ENCODE measurements around the gene KRTAP4-12.
"Not testable (repeated sequence)": the region's sequence is repeated elsewhere in the genome, so short reads cannot be mapped to it uniquely, and the experiment has no call there.

The KRTAP4-12 gene

GRCh38 chr17:41125064-41125463 is 1.1 kb upstream of the KRTAP4-12 start:
- DNase-seq, result no peak

GRCh38 chr17:41123292-41123990 is 541 bp downstream of the KRTAP4-12 start:
- peak in 1 of 5 experiments; percentile 3 for DNase-seq

DNA sequence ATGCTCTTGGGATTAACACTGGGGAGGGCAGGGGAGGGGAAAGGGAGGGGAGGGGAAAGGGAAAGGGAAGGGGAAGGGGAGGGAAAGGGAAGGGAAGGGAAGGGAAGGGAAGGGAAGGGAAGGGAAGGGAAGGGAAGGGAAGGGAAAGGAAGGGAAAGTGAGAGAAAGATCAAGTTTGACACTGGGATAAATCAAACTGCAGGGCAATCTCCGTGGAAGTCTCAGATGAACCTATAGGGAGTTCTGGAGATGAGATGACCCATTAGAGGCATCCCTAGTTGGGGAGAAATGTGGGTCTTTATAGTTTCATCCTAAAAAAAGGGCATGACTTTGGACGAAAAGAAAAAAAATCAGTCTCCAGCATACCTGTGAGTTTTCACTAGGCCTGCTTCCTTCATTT is 2.2 kb downstream of the KRTAP4-12 start:
- DNase-seq, result no peak

- DNase-seq, result peak in 1 of 5 experiments; percentile 27
Observed at GRCh38 chr17:41119696-41120690, 4.0 kb downstream of the KRTAP4-12 start.

DNA sequence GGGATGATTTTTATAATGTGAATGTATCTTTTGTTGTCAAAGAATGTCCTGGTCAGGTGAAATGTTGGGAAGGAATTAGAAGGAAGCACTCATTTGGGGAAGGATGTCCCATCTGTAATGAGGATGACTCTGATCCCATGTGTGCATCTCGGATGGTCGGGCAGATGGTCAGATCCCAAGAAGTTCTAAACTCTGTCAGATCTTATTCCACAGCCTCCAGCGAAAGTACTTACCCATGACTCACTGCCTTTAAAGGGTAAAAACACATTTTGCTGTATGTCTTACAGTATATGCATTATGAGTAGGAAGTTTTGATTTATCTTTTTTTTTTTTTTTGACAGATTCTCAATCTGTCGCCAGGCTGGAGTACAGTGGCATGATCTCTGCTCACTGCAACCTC is 5.3 kb downstream of the KRTAP4-12 start:
- no peak for DNase-seq

- not testable (repeated sequence) for DNase-seq
Observed at GRCh38 chr17:41117846-41118386, 6.1 kb downstream of the KRTAP4-12 start, which contains the start of gene KRTAP4-11. KRTAP4-11 (minus strand) TSS chr17:41118373; CDS start chr17:41118315, 58 bp downstream.

- DNase-seq, result no peak
Observed at GRCh38 chr17:41116297-41116696, 7.7 kb downstream of the KRTAP4-12 start.

GRCh38 chr17:41111151-41111885 is 12.7 kb downstream of the KRTAP4-12 start:
- DNase-seq, result no peak

DNA sequence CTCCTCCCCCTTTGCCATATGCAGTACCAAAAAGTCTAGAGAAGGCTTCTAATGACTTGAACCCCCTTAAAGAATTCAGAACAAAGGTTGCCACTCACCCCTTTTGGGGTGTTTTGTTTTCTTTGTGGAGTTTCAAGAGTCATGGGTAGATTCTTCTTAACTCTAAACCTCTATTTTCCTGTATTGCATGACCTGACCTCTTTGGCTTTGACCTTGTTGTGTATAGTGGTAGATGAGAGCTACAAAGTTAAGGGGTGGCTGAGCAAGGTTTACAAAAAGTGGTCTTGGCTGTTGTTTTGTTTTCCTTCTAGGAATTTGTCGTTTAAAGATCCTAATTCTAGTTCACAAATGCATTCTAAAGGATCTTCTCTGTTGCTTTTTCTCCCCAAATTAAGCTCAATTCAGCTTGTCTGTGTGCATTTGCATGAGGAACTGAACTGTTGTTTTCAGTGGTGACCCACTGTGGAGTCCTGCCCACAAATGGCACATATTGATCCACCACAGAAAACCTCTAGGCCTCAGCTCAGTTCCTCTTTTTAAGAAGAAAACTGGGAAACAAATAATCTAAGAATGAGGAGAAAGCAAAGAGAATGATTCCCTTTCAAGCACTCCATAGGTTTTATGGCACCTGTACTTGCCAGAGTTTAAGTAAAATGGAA is 15.1 kb downstream of the KRTAP4-12 start:
- DNase-seq, result not testable (repeated sequence)

GRCh38 chr17:41107941-41108450 is 16.0 kb downstream of the KRTAP4-12 start:
- DNase-seq, result no peak

DNA sequence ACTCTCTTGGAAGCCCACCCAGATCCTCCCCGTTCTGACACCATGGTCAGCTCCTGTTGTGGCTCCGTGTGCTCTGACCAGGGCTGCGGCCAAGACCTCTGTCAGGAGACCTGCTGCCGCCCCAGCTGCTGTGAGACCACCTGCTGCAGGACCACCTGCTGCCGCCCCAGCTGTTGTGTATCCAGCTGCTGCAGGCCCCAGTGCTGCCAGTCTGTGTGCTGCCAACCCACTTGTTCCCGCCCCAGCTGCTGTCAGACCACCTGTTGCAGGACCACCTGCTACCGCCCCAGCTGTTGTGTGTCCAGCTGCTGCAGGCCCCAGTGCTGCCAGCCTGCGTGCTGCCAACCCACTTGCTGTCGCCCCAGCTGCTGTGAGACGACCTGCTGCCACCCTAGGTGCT is 18.6 kb downstream of the KRTAP4-12 start, which contains the start of gene KRTAP4-9:
TSS of gene KRTAP4-9 (plus strand) at position 43 of the 400 bp plus-strand sequence. CDS start at position 43, 0 bp downstream.
- DNase-seq, result not testable (repeated sequence)

DNA sequence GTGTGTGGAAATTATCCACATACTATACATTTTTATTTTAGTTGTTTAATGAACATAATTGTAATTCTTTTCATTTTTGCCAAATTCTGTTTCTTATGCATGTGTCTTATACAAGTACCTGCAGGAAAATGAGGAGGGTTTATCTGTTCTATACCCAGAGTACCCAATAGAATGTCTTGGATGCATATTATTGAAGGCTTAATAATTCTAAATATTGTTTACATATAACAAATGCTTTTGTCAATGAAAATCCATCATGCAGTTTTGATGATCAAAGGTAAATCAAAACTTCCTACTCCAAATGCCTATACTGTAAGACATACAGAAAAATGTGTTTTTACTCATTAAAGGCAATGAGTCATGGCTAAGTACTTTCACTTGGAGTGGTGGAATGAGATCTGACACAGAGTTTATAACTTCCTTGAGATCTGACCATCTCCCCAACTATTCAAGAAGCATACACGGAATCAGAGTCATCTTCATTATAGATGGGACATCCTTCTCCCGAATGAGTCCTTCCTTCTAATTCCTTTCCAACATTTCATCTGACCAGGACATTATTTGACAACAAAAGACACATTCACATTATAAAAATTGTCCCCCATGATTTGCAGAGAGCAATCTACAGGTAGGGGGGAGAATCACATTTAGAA is 19.5 kb downstream of the KRTAP4-12 start:
- DNase-seq, result not testable (repeated sequence)

GRCh38 chr17:41103896-41104295 is 20.1 kb downstream of the KRTAP4-12 start:
- DNase-seq, result no peak

DNA sequence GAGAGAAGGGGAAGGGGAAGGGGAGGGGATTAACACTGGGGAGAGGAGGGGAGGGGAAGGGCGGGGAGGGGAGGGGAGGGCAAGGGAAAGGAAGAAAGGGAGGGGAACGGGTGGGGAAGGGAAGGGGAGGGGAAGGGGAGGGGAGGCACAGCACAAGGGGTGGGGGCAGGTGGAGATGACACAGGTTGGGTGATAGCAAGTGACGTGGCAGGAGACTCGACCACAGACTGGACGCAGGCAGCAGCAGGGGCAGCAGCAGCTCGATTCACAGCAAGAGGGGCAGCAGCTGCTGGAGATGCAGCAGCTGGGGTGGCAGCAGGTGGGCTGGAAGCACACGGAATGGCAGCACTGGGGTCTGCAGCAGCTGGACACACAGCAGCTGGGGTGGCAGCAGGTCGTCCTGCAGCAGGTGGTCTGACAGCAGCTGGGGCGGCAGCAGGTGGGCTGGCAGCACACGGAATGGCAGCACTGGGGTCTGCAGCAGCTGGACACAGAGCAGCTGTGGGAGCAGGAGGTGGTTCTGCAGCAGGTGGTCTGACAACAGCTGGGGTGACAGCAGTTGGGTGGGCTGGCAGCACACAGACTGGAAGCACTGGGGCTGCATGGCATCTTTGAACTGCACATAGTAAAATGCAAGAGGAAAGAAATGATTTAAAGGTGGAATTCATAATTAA is 22.3 kb downstream of the KRTAP4-12 start, which contains the start of gene KRTAP4-16:
TSS of gene KRTAP4-16 (minus strand) at position 624 of the 674 bp plus-strand sequence. CDS start at position 624, 0 bp downstream.
- DNase-seq, result no peak

DNA sequence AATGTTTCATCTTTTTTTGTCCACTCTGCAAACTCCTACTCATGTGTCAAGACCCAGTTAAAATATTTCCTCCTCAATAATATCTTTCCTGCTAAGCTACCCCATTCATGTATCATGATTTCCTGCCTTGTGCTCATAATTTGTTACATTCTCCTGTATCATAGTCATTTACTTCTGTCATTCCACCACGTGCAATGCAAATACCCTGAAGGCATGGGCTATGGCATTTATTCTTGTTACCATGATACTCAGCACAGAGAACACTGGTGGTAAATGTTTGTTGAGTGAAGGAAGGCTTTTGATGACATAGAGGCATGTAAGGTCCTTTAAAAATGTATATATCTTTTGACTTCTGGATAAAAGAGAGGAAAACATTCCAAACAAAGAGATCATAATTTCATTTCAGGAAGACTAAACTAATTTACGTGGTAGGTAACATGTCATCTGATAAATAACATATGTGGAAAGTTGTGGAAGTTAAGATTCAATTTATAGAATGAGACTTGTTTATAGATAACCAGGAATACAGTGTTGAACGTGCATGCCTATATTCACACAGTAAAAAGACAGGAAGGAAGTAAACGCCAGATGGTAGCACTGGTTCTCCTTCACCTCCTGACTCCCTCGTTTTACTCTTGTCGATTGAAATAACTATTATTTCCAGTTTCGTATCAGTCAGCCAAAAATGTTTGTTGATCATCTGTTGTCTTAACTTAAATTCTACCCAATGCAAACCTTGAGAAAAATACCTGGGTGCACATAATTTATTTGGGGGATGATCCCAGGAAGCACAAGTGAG is 24.1 kb downstream of the KRTAP4-12 start:
- not testable (repeated sequence) for DNase-seq

DNA sequence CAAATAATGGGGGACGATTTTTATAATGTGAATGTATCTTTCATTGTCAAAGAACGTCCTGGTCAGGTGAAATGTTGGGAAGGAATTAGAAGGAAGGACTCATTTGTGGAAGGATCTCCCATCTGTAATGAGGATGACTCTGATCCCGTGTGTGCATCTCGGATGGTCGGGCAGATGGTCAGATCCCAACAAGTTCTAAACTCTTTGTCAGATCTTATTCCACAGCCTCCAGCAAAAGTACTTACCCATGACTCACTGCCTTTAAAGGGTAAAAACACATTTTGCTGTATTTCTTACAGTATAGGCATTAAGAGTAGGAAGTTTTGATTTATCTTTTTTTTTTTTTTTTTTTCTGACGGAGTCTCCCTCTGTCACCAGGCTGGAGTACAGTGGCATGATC is 25.5 kb downstream of the KRTAP4-12 start:
- no peak for DNase-seq

DNA sequence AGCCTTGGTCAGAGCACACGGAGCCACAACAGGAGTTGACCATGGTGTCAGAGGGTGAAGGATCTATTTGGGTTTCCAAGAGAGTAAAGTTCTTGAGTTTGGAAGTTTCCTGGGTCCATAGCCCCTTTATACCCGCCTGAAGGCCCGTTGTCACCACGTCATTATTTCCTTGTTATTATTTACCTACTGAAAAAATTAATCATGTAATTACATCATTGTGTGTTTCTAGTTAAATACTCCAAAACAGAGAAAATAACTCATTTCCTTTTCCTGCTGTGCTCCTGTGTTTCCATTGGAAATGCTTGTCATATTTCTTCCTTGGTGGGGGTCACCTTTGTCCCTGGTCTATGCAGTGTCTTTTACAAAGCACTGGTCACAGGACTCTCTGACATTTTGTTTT is 25.9 kb downstream of the KRTAP4-12 start, which contains the start of gene KRTAP4-8:
TSS of gene KRTAP4-8 (minus strand) at position 101 of the 400 bp plus-strand sequence. CDS start at position 43, 58 bp downstream.
- no peak for DNase-seq

GRCh38 chr17:41096055-41096454 is 27.9 kb downstream of the KRTAP4-12 start:
- no peak for DNase-seq

DNA sequence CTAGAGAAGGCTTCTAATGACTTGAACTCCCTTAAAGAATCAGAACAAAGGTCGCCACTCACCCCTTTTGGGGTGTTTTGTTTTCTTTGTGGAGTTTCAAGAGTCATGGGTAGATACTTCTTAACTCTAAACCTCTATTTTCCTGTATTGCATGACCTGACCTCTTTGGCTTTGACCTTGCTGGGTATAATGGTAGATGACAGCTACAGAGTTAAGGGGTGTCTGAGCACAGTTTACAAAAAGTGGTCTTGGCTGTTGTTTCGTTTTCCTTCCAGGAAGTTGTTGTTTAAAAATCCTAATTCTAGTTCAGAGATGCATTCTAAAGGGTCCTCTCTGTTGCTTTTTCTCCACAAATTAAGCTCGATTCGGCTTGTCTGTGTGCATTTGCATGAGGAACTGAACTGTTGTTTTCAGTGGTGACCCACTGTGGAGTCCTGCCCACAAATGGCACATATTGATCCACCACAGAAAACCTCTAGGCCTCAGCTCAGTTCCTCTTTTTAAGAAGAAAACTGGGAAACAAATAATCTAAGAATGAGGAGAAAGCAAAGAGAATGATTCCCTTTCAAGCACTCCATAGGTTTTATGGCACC is 35.1 kb downstream of the KRTAP4-12 start:
- not testable (repeated sequence) for DNase-seq

All from T-helper 2 cell (primary cell).